Islet precursor cell (in vitro differentiated cells): ENCODE data around the gene TYMP.

ENCODE experiments used
- DNase-seq: peaks from one replicate; pipeline ENCODE4 v3.0.0-alpha.2; 2018

TYMP gene

GRCh38 chr22:50504369-50505211 lies 25.2 kb downstream of the TYMP start:
- DNase-seq, result peak; percentile 46

GRCh38 chr22:50503475-50504145 lies 26.2 kb downstream of the TYMP start:
- DNase-seq, result no peak

GRCh38 chr22:50502628-50503474 lies 27.0 kb downstream of the TYMP start:
- peak; percentile 47 for DNase-seq

- DNase-seq, result no peak
Measured at GRCh38 chr22:50502096-50502495, 27.7 kb downstream of the TYMP start.

- DNase-seq, result no peak
Measured at GRCh38 chr22:50500452-50500851, 29.4 kb downstream of the TYMP start.

GRCh38 chr22:50498322-50498890 lies 31.4 kb downstream of the TYMP start:
- DNase-seq, result peak; percentile 83

GRCh38 chr22:50497093-50497492 lies 32.7 kb downstream of the TYMP start:
- DNase-seq, result no peak

- no peak for DNase-seq
Measured at GRCh38 chr22:50490531-50491308, 39.1 kb downstream of the TYMP start.

GRCh38 chr22:50489363-50490243 lies 40.2 kb downstream of the TYMP start:
- no peak for DNase-seq

GRCh38 chr22:50488886-50489285 lies 40.9 kb downstream of the TYMP start:
- DNase-seq, result peak; percentile 46

- no peak for DNase-seq
Measured at GRCh38 chr22:50488006-50488677, 41.7 kb downstream of the TYMP start.

- peak; percentile 45 for DNase-seq
Measured at GRCh38 chr22:50487290-50488005, 42.4 kb downstream of the TYMP start.

- DNase-seq, result peak; percentile 65
Measured at GRCh38 chr22:50486561-50487289, 43.1 kb downstream of the TYMP start, which contains the start of gene MIOX. Gene MIOX (plus strand): TSS chr22:50486859. CDS start chr22:50486898, 39 bp downstream.

- DNase-seq, result no peak
Measured at GRCh38 chr22:50485221-50486131, 44.3 kb downstream of the TYMP start.

- DNase-seq, result no peak
Measured at GRCh38 chr22:50483977-50484853, 45.6 kb downstream of the TYMP start.

- DNase-seq, result no peak
Measured at GRCh38 chr22:50483556-50483955, 46.3 kb downstream of the TYMP start.

- DNase-seq, result no peak
Measured at GRCh38 chr22:50483106-50483505, 46.7 kb downstream of the TYMP start.
